Neutrophil (primary cell): ENCODE measurements around the gene ADGRG3.

Source experiments
- H3K27ac ChIP-seq: fragments of 200-600 bp; sonication (generic); 2 replicates; pipeline ENCODE4 v1.5.1; 2016; ENCODE audit warnings: mild to moderate bottlenecking, moderate library complexity
- H3K27me3 ChIP-seq: fragments of 200-600 bp; sonication (generic); 2 replicates; pipeline ENCODE4 v1.6.0; 2016; ENCODE audit warnings: mild to moderate bottlenecking
- H3K36me3 ChIP-seq: fragments of 200-600 bp; sonication (generic); 2 replicates; pipeline ENCODE4 v1.5.1; 2017
- H3K4me1 ChIP-seq, 2 experiments: fragments of 200-600 bp in 1 of 2; sonication (generic) in 1 of 2; 1 replicate in 1 of 2; 2 replicates in 1 of 2; pipeline versions ENCODE4 v1.5.1 to v1.6.1; 2013 to 2016; ENCODE audit warnings: low read depth in 1 of 2, low read length in 1 of 2, mild to moderate bottlenecking in 1 of 2, moderate library complexity in 1 of 2; ENCODE audit not compliant: control insufficient read depth in 1 of 2, insufficient read depth in 1 of 2
- H3K4me3 ChIP-seq, 2 experiments: fragments of 200-600 bp in 1 of 2; sonication (generic) in 1 of 2; 1 replicate in 1 of 2; 2 replicates in 1 of 2; pipeline ENCODE4 v1.5.1; 2013 to 2016; ENCODE audit warnings: low read depth in 1 of 2, low read length in 1 of 2, mild to moderate bottlenecking in 1 of 2, moderate library complexity in 1 of 2
- H3K9me3 ChIP-seq: fragments of 200-600 bp; sonication (generic); 2 replicates; pipeline ENCODE4 v1.5.1; 2016
- TF ChIP-seq, protein P1 (sequence below): fragments of 200-600 bp; sonication (generic); IDR thresholded peaks from 2 replicates; pipeline ENCODE4 v1.5.1; 2016; ENCODE audit warnings: antibody characterized with exemption

The ADGRG3 gene

DNA sequence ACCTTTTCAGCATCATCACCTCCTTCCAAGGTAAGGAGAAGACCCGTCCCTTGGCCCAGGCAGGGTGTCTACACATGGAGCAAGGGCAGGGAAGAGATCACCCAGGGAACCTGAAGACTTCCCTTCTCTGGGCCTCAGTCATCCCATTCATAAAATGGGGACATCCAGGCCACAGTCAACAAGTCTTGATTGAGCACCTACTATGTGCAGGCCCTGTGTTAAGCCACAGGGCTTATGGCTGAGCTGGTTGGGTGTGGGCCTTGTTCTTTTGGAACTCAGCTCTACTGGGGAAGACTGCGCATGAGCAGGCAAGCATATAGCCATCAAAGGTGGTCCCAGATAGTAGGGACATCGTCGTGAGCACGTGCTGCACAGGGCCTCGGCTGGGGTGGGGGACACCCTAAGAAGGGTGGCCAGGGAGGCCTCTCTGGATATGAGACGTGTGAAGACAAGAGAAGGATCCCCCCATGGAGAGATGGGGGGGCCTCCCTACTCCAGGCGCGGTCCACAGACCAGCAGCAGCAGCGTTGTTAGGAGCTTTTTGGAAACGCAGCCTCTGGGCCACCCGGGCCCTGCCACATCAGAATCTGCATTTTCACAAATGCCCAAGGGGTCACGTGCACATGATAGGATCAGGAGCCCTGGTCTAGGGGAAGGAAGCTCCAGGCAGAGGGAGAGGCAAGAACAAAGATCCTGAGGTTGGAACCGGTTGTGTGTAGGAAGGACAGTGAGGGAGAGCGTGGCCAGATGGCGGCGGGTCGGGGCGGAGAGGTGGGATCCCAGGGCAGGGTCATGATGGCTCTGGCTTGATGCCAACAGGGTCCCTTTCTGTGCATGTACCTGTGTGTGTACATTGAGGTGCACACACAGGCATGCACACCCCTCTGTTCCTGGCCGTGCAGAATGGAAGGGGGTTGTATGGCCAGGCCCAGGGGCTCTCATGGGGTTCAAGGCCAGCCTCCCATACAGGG, 5.9 kb upstream of the ADGRG3 start:
- no peaks in the 10 kb centered on the region for H3K9me3 ChIP-seq
- TF ChIP-seq, protein P1, sequence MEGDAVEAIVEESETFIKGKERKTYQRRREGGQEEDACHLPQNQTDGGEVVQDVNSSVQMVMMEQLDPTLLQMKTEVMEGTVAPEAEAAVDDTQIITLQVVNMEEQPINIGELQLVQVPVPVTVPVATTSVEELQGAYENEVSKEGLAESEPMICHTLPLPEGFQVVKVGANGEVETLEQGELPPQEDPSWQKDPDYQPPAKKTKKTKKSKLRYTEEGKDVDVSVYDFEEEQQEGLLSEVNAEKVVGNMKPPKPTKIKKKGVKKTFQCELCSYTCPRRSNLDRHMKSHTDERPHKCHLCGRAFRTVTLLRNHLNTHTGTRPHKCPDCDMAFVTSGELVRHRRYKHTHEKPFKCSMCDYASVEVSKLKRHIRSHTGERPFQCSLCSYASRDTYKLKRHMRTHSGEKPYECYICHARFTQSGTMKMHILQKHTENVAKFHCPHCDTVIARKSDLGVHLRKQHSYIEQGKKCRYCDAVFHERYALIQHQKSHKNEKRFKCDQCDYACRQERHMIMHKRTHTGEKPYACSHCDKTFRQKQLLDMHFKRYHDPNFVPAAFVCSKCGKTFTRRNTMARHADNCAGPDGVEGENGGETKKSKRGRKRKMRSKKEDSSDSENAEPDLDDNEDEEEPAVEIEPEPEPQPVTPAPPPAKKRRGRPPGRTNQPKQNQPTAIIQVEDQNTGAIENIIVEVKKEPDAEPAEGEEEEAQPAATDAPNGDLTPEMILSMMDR, result no peak
- H3K36me3 ChIP-seq, result no peaks in the 10 kb centered on the region
- no peak overlapping the region for H3K27ac ChIP-seq
- peaks cover 31 to 32% of the 10 kb centered on the region in 2 experiments for H3K4me1 ChIP-seq
- H3K27me3 ChIP-seq, result no peaks in the 10 kb centered on the region
- no peak overlapping the region for H3K4me3 ChIP-seq

- Histone ChIP-seq H3K27ac (no peak overlapping the region), H3K36me3 (no peaks in the 10 kb centered on the region), H3K4me3 (no peak overlapping the region), H3K27me3 (no peaks in the 10 kb centered on the region), H3K9me3 (no peaks in the 10 kb centered on the region), H3K4me1 (peaks cover 39 to 40% of the 10 kb centered on the region in 2 experiments)
- TF ChIP-seq, protein P1, result no peak
Observed at GRCh38 chr16:57663436-57663835, 4.7 kb upstream of the ADGRG3 start.

- Histone ChIP-seq H3K36me3 (no peaks in the 10 kb centered on the region), H3K27me3 (no peaks in the 10 kb centered on the region), H3K4me1 (peaks cover 42 to 46% of the 10 kb centered on the region in 2 experiments), H3K9me3 (no peaks in the 10 kb centered on the region), H3K4me3 (no peak overlapping the region), H3K27ac (peak overlapping the region; percentile 98)
- TF ChIP-seq, protein P1, result no peak
Observed at GRCh38 chr16:57663917-57664661, 4.0 kb upstream of the ADGRG3 start.

- no peaks in the 10 kb centered on the region for H3K9me3 ChIP-seq
- H3K27ac ChIP-seq, result peak overlapping the region; percentile 98
- TF ChIP-seq, protein P1, result no peak
- H3K27me3 ChIP-seq, result no peaks in the 10 kb centered on the region
- peaks cover 48 to 52% of the 10 kb centered on the region in 2 experiments for H3K4me1 ChIP-seq
- peaks cover 4% of the 10 kb centered on the region for H3K36me3 ChIP-seq
- H3K4me3 ChIP-seq, result no peak overlapping the region
Observed at GRCh38 chr16:57664662-57665025, 3.5 kb upstream of the ADGRG3 start.

DNA sequence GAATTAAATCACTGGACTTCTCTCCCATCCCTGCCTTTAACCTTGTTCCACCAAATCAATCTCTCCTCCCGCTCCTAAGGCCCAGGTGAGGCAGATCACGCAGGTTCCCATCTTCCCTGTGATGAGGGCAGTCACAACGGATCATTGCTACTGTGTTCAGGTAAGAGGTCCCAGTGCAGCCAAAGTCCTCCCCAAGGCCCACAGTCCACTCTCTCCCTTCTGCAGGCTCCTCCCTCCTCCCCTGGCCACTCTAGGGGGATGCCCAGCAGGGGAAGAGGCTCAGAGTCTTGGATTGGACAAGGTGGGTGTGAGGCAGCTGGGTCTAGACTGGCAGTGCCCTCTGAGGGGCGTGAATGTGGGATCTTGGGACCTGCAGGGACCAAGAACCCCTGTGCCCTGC, 2.6 kb upstream of the ADGRG3 start:
- no peak overlapping the region for H3K4me3 ChIP-seq
- H3K27ac ChIP-seq, result peak overlapping the region; percentile 98
- H3K9me3 ChIP-seq, result no peaks in the 10 kb centered on the region
- H3K4me1 ChIP-seq, result peaks cover 57 to 61% of the 10 kb centered on the region in 2 experiments
- H3K36me3 ChIP-seq, result peaks cover 11% of the 10 kb centered on the region
- TF ChIP-seq, protein P1, result no peak
- H3K27me3 ChIP-seq, result no peaks in the 10 kb centered on the region
